ENCODE data around the gene LRRC36. TPM values are rescaled to one million over a fixed set of nuclear protein-coding genes. Genes with fewer than 3 reads are reported as not detected.

Gene LRRC36
- total and polyA plus RNA-seq, 2 of the 8 experiments (the other 6 are each of a cell fraction or from before 2014, with no cell fraction given): 0.15 TPM; not detected in 1

- no peak for TF ChIP-seq EP300 (IDR thresholded peaks at IDR 0.05; ENCODE audit: borderline replicate concordance in 1 of 2, low read depth in 2 of 2, low read length in 2 of 2)
Measured at GRCh38 chr16:67425580-67425979, 99.0 kb downstream of the LRRC36 start (continued).
